Daoy (cell line): ENCODE data around the gene CLMN. TPM values are rescaled to one million over a fixed set of nuclear protein-coding genes. Genes with fewer than 3 reads are reported as not detected.

Experiments used
- DNase-seq: peaks from one replicate; pipeline ENCODE4 v3.0.0-alpha.2; 2015; ENCODE audit warnings: low read depth
- total RNA-seq: library from RNA; depleted of rRNA; stranded (reverse); fragments of >200 nt; shearing (Covaris generic); gene quantifications from 2 replicates; pipeline ENCODE4 v1.2.3, GENCODE V29; 2014

Gene CLMN
- total RNA-seq, 1 experiment from 2014 or later: 3.5 TPM

DNA sequence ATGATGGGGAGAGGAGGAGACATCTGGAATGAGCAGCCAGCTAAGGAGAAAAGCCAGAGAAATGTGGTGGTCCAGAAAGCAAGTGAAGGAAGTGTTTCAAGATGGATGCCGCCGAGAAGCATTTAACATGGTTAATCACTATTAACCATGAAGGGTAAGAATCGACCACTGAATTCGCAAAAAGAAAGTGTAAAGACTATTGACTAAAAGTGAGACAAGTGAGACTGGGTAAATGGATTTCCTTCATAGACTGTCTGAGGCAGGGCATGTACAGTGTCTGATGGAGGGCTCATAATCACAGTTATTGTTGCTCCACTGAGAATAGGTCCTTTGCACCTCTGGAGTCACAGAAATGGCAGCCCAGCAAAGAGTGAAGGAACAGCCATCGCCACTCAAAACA is 25.3 kb upstream of the CLMN start:
- DNase-seq: no peak

DNA sequence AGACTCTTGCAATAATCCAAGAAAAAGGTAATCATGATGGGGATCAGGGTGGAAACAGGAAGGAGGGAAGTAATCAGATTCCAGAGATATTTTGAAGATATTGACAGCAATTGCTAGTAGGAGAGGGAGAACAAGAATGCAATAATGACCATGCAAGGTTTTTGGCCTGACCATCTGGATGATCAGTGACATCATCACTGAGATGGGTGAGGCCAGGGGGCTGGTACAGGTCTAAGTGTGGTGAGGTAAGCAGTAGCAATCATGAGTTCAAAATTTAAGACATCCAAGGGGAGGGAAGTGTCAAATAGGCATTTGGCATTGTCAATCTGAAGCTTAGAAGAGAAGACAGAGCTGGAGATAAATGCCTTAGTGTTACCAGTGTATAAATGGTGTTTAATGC is 24.8 kb upstream of the CLMN start:
- DNase-seq: no peak

DNA sequence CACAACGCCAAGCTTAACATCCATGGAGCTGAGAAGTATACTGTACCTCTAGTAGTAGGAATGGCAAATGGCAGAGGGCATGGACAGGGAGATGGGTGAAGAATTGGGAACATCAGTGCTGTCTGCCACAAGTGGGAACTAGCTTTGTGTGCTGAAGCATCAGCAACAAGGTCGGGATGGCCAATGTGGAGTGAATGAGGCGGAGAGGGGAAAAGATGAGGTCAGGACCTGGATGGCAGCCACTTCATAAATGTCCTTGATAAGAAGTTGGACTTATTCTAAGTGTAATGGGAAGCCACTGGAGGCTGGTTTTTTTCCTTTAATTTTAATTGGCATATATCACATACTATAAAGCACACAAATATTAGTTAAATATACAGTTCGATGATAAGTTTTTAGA is 21.9 kb upstream of the CLMN start:
- no peak for DNase-seq

DNA sequence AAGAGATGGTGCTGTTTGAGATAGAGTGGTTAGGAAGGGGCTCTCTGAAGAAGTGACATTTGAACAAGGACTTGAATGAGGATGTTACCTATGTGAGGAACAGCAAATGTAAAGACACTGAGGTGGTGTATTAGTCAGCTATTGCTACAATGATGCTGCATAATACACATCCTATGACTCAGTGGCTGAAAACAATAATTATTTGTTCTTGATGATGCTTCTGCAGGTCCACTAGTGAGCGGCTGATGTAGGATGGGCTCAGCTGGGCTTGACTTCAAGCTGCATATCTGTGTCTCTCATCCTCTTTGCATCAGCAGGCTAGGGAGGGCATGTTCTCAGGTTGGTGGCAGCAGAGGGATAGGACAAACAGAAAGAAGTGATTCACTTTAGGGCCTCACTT is 21.4 kb upstream of the CLMN start:
- no peak for DNase-seq

DNA sequence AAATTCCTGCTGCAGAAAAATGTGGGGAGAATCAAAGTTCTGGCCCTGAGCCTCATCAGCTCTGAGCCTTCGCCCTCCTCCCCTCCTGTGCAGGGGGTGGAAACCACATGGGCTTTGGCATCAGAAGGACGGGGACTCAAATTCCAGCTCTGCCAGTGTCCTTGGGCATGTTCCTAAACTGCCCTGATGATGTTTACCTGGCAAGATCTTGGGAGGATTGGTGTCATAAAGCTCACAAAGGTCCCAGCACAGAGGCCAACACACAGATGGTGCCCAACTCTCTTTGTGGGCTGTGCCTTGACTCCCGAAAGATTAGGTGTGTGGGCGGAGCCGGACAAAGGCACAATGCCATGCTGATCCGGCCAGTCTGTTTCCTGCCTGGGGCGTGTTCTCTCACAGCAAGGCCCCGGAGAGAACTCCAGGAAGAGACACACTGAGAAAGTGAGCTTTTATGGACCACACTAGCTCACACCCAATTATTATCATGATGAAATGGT is 20.5 kb upstream of the CLMN start:
- peak; percentile 55 for DNase-seq

DNA sequence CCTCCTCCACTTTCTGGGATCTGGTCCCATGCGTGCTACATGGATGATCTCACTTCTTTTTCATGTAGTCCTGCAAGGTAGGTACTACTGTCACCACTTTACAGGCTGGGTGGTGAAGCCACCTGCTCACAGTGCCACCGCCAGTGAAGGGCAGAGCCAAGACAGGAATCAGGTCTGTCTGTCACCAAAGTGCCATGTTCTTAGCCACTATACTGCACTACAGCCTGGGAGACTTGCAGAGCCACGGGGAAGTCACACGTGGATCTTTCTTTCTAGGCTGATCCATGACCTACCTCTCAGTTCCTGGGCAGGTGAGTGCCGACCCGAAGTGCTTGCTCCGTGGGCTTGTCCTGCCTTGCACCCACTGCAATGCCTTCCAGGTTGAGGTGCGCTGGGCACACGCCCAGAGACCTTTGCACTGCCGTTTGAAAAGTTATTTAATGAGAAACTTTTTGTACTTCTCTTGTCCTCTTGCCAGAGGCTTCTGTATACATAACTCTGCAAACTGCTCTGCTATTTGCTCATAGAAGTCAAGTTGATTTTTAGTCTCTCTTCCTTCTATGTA is 19.7 kb upstream of the CLMN start:
- no peak for DNase-seq

DNA sequence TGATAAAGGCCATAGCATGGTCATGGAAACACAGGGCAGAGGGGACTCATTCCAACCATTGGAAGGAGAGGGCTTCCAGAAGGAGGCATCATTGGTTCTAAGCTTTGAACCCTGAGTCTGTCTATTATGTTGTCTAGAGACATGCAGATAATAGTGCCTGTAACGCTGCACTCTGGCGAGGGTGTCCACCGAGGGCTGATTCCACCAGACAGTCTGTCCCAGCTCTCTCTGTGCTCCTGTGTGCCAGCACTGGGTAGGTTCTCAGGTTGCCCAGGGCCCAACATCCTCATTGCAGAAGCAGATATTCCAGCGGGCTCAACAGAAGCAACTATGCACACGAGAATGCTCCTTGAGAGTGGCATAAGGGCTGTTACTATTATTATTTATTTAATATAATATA is 18.7 kb upstream of the CLMN start:
- no peak for DNase-seq

DNA sequence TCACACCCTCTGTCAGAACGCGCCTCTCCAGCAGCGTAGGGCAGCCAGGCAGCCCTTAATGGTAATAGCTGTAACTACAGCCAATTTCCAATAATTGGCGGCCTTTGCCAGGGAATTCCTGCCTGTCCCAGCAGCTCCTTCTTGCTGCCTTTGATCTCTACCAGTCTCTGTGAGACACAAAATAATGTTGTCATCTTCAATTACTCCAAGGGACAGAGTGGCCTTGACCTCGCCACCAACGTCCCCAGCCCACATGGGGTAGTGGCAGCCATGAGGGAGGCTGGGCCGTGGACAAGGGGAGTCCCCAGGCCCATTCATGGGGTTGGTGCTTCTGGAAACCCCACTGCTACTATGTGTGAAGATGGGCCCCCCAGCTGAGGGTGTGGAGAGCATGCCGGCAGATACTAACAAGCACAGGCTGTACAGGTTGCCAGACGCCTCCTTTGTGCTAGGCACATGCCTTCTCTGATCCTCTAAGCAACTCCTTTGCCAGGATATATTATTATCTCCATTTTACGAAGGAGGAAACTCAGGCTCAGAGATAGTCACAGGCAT is 17.4 kb upstream of the CLMN start:
- DNase-seq: no peak

DNA sequence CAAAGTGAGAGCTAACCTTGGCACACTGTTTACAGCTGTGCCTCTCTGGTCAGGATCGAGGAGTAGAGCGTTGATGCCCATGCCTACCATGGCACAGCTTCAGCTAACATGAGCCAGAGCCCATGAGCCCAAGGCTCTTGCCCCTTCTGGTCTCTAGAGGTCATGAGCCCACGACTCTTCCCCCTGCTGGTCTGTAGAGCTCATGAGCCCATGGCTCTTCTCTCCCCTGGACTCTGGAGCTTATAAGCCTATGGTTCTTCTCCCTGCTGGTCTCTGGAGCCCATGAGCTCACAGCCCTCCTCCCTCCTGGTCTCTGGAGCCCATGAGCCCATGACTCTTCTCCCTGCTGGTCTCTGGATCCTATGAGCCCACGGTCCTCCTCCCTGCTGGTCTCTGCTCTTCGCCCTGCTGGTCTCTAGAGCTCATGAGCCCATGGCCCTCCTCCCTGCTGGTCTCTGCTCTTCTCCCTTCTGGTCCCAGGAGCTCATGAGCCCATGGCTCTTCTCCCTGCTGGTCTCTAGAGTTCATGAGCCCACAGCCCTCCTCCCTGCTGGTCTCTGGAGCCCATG is 16.6 kb upstream of the CLMN start:
- DNase-seq: no peak

DNA sequence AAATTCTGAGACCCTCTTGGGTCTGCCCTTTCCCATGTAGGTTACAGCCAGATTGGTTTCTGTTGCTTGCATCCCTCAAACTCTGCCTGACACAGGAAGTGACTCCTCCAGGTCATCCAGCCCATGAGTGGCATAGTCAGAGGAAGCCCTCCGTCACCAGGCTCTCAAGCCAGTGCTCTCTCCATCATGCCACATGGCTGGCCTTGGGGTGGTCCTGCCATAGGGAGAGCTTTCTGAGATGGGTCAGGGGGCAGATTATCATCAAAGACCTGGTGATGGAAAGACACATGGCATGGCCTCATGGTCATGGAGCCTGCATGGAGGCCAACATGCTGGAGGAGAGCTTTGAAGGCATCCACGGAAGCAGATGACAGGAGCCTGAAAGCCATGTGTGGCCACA is 15.4 kb upstream of the CLMN start:
- DNase-seq: no peak

DNA sequence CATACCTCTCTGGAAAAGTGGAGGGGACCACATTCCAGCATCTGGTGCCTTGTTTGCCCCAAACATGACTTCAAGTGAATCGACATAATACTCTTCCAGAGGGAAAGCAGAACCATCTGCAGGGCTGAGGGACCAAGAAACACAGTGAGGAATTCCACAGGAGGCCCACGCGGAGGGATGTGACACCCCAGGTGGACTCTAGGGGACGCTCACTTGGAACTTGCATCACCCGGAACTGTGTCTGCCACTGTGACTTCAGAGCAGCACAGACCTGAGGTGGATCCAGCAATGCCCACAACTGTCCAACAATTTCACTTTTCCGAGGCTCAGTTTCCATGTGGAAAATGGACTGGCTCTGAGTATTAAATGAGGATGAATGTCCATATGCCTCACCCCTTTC is 14.3 kb upstream of the CLMN start:
- DNase-seq: no peak

DNA sequence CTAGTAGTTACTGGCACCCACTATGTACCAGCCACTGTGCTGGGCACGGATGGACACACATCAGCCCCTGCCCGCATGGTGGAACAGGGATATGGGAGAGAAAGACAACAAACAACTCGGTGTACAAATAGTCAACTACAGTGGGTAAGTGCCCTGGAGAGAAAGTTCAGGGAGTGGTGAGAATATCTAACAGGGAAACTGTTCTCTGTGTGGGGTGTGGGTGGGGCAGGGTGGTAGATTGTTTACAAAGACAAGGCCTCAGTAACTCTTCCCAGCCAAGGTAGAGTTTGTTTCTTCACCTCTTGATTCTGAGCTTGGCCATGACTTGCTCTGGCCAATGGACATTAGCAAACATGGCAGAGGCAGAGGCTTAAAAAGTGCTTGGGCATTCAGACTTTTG is 12.9 kb upstream of the CLMN start:
- DNase-seq: no peak

DNA sequence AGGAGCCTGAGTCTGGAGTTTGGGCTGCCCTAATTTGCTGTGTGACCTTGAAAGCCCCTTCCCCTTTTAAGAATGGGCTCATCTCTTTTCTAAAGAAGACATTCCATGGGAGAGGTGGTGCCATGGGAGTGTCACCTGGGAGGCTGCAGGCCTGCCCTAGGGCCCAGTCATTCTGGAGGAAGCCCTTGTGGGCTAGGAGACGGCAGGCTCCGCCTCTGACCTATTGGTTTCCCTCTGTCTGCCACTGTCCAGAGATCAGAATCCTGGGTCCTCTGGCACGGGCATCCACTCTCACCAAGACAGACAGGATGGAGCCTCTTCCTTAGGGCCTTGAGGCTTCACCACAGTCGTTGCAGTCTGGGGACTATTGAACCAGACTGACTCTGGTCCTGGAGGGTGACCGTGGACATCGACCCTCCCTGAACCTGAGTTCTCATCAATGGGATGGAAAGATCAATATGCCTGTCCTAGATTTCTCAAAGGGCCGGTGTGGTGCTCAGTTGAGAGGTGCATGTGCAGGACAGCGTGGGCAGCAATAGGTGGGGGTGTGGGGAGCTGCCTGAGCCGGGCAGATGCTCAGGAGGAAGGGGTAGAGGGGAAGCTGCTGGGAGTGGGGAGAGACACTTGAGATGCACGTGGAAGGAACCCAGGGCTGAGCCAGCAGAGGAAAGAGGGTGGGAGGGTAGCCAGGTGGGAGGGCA is 12.2 kb upstream of the CLMN start:
- no peak for DNase-seq

DNA sequence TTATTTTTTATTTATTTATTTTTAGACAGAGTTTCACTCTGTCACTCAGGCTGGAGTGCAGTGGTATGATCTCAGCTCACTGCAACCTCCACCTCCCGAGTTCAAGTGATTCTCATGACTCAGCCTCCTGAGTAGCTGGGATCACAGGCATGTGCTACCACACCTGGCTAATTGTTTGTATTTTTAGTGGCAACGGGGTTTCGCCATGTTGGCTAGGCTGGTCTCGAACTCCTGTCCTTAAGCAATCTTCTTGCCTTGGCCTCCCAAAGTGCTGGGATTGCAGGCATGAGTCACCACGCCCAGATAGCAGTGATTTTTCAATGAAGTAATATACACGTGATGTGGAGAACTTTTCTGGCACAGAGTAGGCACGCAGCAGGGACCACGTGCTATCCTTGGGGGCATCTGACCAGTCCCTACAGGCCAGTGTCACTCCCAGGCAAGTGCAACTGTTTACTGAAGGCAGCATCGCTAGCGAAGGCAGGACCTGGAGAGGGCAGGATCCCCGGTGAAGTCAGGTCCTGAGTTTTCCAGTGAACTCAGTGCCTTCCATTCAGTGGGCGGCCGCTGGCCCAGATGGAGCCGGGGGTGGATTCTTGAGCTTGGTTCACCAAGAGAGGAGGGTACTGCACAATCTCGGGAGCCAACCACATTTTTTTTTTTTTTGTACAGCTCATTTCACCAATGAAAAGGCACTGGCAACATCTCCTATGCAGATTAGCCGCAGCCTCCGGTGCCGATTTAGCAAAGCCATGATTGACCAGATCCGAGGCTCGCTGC is 11.1 kb upstream of the CLMN start:
- DNase-seq: peak; percentile 39

DNA sequence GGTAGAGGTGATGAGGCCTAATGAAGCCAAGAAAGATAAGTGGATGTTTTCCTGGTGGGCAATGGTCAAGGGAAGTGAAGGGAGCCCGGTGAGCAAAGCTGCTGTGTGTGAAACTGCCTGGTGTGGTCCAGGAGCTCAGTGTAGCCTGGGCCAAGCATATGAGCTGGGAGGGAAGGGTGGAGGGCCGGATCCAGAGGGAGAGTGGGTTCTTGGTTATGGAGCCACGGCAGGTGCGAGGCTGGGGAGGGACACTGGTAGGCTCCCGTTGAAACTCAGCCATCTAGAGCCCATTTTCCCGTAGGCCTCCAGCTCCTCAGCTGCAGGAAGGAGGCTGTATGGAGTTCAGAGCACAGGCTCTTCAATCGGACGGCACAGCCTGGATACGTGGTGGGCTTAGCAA is 10.2 kb upstream of the CLMN start:
- no peak for DNase-seq

DNA sequence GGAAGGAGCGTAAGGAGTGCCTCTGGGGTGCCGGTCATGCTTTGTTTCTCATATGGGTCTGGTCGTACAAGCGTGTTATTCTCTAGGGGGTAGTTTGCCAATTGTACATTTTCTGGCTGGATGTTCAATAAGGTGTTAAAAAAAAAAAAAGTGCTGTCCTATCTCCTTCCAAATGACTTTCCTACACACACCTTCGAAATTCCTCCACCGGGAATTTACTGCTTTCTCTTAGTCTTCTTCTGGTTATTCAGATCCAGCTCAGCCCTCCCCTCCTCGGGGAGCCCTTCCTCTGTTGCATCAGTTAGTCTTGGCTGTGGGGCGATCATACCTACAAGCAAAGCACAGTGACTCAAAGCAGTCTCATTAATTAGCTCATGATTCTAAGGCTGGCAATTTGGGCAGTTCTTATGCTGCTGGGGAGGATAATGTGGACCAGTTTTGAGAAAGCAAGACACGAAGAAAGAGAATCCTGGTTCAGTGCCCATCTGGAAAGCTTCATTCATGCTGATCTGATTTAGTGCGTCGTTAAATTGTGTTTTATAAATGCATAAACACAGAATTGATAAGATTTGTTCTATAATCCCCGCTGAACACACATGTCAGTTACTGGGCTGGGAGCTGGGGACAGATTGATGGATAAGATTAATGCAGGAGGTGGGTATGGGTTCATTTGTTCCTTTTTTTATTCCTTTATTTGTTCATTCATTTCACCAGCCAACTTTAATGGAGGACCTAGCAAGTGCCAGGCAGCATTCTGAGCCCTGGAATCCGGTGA is 9.2 kb upstream of the CLMN start:
- DNase-seq: peak; percentile 37

DNA sequence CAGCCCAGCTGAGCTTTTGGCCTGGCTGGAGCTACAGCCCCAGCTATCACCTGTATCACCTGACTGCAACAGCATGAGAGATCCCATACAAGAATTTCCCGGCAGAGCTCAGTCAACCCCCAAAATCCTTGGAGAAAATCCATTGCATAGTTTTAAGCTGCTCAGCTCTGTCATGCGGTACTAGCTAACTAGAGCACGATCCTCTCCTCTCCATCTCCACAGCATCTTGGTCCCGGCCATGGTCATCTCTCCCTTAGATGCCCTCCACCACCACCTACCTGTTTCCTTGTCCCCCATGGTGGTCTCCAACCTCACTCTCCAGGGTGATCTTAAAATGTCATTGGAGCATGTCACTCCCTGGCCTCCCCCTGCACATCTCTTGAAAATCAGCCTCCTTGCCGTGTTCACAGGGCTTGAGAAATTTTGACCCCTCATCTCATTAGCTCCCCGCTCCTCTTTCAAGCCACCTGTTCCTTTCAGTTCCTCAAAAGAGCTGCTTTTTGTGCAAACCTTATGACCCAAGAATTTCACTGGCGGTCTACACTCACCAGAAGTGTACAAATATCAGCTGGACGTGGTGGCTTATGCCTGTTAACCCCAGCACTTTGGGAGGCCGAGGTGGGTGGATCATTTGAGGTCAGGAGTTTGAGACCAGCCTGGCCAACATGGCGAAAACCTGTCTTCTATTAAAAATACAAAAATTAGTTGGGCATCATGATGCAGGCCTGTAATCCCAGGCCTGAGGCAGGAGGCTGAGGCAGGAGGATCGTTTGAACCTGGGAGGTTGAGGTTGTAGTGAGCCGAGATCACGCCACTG is 8.1 kb upstream of the CLMN start:
- DNase-seq: no peak

DNA sequence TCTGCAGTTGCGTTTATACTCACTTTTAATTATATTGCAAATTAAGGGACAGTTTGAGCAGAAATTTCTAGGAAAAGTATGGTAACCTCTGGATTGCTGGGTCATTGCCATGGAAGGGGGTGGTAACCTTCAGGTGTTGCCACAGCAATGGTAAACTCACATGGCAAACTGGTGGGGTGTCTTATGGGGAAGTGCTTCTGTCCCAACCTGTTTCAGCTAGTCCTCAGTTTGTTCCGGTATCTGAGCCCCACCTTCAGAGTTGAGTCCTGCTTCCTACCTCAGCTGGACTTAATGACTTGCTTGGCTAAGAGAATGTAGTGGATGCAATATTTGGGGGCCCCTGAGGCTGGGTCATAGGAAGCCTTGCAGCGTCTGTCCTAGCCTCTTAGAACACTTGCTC is 7.3 kb upstream of the CLMN start:
- DNase-seq: no peak

DNA sequence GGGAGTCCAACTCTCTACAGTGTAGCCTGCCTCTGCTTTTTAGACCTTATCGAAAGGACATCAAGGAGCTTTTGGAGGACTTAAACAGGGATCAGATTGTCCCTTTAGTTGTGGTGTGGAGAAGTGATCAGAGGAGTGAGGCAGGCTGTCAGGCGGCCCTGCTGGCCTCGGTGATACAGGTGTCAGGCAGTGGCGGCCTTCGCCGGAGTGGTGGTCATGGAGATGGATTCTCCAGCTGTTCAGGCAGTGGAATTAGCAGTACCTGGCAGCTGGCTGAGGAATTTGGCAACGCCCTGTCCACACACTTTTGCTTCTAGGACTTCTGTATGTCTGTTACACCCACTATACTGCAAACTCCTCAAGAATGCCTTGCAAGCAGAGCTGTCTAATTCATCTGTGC is 4.2 kb upstream of the CLMN start:
- DNase-seq: no peak

DNA sequence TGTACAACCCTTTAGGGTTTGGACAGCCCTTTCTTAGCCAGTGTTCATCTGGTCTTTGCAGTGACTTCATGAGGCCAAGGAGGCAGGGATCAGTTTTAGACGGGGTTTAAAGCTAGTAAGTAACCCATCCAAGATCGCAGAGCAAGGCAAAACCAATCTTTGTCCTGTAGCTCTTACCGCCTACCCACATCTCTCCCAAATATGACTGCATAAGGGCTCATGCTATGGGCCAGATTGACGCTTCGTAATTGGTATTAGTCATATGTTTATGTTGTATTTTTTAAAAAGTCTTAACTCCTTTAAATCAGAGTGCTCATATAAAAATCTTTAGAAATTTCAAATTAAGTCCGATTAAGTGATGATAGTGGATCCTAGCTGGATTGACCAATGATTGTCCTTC is 3.7 kb upstream of the CLMN start:
- DNase-seq: no peak

DNA sequence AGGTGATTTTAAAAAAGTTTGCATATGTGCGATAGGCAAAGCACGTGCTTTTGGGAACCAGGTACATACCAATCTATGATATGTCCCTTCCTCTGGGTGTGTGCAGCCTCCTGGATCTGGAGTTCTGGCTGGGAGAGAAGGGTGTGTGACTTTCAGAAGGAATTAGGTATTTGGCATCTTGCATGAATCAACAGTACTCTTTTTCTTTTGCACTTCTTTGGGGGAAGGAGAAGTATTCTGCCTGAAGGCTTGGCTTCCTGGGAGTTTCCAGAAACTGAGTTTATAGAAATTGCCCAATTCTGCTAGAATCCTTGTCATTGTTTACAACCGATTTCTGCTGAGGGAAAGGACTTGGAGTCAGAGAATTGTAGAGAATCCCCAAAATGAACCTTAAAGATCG is 2.9 kb upstream of the CLMN start:
- no peak for DNase-seq
